Body of pancreas (tissue), 4 donors: Measurements from ENCODE around the gene DBN1.

ENCODE experiments used
- POLR2A ChIP-seq, 3 donors: fragments of 450-650 bp; IDR thresholded peaks; one replicate each; pipeline ENCODE4 v1.6.1; 2016; ENCODE audit warnings: antibody characterized with exemption in 3 of 3, mild to moderate bottlenecking in 2 of 3
- TF ChIP-seq, protein P1 (sequence below), 7 experiments: fragments of 450-650 bp in 4 of 7; fragments of 200-600 bp in 3 of 7; sonication (generic) in 3 of 7; IDR thresholded peaks; one replicate each; pipeline ENCODE4 v1.5.1; 2016 to 2019; ENCODE audit warnings: antibody characterized with exemption in 7 of 7

DNA sequence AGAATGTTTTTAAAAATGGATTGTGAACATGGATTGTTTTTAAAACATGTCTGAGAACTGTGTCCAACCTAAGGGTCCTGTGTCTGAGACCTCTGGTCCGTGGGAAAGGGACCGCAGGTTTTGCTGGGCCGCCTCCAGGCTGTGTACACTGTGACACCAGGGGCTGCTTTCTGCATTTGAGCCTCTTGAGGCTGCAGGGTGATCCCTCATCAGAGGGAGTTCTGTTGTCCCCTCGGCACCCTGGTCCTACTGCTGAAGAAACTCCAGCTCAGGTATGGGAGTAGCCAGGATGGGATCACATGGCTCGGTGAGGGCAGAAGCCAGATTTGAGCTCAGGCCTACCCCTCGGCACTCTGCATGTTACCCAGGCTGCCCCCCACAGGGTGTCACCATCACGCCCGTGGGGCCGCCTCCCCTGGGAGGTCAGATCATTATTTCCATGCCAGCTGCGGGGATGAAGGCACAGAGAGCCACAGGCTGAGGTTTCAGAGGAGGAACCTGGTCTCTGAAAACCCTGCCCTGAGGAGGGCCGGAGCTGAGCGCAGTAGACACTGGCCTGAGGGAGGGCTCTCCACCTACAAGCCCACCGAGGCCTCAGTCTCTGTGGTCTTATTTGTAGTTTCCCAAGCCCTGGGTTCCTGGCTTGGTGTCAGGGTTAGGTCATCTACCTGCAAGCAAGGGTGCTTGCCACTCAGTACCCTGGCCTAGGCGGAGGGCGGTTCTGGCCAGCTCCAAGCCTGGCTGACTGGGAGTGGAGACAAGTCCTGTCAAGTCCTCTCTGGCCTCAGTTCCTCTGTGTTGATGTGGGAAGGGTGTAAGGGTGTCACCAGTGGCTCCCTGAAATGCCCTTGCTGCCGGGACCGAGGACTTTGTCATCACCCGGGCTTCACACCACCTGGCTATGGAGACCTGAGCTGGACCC, 24.0 kb downstream of the DBN1 start:
- no peak for TF ChIP-seq POLR2A (IDR thresholded peaks at IDR 0.05)
- TF ChIP-seq, protein P1, sequence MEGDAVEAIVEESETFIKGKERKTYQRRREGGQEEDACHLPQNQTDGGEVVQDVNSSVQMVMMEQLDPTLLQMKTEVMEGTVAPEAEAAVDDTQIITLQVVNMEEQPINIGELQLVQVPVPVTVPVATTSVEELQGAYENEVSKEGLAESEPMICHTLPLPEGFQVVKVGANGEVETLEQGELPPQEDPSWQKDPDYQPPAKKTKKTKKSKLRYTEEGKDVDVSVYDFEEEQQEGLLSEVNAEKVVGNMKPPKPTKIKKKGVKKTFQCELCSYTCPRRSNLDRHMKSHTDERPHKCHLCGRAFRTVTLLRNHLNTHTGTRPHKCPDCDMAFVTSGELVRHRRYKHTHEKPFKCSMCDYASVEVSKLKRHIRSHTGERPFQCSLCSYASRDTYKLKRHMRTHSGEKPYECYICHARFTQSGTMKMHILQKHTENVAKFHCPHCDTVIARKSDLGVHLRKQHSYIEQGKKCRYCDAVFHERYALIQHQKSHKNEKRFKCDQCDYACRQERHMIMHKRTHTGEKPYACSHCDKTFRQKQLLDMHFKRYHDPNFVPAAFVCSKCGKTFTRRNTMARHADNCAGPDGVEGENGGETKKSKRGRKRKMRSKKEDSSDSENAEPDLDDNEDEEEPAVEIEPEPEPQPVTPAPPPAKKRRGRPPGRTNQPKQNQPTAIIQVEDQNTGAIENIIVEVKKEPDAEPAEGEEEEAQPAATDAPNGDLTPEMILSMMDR (IDR thresholded peaks at IDR 0.05), result no peak
